ENCODE results near the gene NGEF. TPM values are rescaled to one million over a fixed set of nuclear protein-coding genes. Genes with fewer than 3 reads are reported as not detected.
A peak's percentile ranks its signal among the peaks of the same experiment; 100 is the strongest.

NGEF gene
- total RNA-seq, 2 donors from 2014 or later, result 34.4 to 41.4 TPM

DNA sequence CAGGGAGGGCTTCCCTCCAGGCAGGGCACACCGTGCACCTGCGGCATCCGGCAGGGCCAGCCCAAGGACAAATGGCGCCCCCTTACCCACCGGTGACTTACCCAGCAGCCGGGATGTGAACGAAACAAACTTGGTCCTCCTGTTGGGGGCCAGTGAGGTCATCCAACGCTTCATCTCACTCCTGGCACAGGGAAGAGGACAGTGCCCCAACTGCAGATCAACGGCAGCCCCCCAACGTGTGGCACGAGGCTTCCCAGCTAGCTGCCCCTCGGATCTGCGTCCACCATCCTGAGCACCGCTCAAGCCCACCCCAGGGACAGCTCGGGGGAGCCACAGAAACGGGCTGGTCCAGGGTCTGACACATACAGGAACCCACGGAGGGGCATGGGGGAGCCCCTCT, 131.0 kb downstream of the NGEF start:
- intact Hi-C loops (cut with DNase I, micrococcal nuclease), result no loop called here
- DNase-seq (no peak), ATAC-seq (no peak)

DNA sequence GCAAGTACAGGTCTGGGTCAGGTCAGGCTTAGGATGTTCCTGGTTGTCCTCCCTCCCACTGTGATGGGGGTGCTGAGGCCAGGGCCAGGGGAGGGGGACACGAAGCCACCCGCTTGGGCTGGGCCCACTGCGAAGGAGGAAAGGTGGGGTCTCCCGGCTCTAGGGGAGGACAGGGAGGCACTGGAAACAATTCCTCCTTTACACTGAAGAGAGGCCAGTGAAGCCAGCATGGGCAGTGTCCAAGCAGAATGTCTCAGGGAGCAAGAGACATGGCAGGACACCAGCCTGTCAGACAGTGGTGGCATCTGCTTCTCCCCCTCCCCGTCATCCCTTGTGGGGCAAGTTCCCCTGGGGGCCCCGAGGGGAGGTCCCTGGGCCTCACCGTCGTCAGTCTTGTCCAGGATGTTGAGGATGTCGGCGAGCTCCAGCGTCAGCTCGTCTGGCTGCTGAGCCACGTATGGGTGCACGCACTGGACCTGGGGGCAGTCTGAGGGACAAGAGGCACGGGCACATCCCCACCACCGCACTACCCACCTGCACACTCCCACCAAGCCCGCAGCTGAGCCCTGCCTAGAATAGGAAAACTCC, 132.2 kb downstream of the NGEF start:
- no peak for ATAC-seq
- intact Hi-C loops (cut with DNase I, micrococcal nuclease), result no loop called here
- no peak for DNase-seq

DNA sequence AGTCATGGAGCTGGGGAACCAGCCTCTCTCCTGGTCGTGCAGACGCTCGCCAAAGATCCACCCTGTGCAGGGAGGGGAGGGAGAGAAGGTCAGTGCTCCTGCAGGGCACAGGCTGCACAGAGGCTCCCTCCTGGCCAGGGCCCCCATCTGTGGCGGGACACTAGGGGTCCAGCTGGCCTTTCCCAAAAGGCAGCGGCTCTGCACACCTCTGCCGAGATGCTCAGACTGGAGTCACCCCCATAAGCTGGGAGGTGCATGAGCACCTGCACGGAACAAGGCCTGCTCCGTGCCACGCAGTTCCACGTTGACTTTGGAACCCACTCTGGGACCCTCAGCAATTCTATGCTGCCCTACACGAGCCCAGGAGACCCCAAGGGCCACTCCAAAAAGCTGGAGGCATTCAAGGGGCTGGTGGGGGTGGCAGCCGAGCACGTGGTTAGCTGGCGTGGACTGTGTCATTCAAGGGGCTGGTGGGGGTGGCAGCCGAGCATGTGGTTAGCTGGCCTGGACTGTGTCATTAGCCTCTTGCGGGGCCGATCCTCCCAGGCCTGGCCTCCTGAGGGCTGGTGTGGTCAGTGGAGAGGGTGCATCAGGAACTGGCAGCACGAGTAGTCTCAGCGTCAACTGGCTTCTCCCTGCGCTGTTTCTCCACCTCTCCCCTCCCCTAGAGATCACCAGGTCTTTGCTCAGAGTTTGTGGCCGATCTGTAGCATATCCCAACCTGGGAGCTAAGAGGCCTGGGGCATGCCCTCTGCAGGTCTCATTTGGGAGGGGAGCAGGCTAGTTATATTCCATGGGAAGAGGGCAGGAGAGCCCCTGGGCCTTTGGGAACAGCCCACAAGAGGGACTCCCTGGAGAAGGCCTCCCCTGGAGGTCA, 133.2 kb downstream of the NGEF start:
- intact Hi-C loops (cut with DNase I, micrococcal nuclease), result no loop called here
- ATAC-seq, result no peak

DNA sequence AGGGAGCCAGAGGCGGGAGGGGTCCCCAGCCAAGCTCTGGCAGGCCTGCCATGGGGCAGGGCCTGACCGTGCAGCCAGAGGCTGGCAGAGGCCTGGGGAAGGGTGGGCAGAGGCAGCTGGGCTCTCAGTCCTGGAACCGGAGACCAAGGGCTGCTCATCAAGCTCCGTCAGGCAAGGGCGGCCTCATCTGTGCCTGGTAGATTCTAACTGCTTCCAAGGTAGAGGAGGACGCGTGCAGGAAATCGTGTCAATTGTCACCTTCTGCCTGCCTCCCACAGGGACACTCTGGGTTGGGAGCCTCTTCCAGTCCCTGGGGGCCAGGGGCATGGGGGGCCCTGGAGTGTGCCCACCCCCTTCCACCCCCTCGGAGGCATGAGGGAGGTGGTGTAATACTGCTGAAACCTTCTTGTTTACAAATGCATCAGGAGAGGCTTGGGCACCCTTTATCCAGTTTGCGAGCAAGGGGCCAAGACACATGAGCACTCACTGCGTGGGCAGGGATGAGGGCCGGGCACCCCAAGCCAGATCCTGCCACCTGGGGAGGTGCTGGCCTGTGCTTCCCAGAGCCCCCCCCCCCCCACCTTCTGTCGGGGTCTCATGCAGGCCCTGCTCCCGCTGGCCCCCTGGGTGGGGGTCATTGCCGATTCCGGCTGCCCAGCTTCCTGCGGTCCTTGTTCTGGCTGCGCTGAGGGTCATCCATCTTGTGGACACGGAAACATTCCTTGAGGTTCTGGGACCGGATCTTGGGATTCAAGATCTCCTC, 134.0 kb downstream of the NGEF start:
- ATAC-seq (no peak), DNase-seq (no peak)
- intact Hi-C loops (cut with DNase I, micrococcal nuclease), result no loop called here

More for the DNA sequence above, 133.2 kb downstream of the NGEF start:
- no peak for DNase-seq

DNA sequence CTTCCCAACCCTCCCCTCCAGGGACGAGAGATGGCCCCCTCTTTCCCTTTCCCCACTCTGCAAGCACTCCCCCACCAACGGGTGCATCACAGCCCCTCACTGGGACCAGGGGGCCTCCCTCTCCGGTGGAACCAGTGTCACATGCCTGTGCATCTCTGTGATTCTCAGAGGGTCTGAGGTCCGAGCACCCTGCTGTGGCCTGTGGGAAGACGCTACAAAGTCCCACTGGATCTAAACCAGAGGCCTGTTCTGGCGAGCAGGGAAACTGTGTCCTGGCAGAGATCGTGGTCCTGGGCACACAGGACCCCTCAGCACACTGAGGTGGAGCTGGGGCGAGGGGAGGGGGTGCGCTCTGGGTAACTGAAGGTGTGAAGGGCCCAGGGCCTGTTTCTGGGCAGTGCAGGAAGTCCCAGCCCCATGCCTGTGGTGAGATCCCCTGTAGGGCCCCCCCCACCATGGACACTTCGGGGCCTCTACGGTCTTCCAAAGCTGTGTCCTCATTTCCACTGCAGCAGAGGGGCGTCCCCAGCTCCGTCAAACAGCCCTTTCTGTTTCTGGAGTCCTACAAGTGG, 135.0 kb downstream of the NGEF start:
- intact Hi-C loops (cut with DNase I, micrococcal nuclease), result no loop called here
- ATAC-seq (no peak), DNase-seq (no peak)

DNA sequence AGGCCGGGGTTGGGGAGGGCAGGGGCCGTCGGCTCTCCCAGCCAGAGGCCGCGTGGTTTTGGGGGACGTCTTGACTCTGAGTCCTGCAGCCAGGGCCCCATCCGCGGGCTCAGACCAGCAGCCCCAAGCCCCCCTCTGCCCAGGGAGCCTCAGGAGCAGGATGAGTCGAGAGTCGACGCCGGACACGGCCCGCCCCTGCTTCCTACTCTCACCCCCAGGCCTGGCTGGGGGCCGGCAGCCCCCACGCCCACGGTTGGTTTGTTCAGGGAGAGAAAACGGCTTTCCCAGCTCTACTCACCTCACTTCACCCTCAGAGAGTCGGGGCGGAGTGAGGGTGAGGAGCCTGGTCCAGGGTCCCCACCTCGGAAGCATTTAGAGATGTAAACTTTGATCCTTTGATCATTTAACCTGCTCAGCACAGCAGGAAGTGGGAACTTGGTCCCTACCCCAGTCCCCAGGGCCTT, 136.0 kb downstream of the NGEF start:
- ATAC-seq, result peak; percentile 32
- DNase-seq, result peak in 1 of 2 donors; percentile 35
- intact Hi-C loops (cut with DNase I, micrococcal nuclease), result no loop called here

DNA sequence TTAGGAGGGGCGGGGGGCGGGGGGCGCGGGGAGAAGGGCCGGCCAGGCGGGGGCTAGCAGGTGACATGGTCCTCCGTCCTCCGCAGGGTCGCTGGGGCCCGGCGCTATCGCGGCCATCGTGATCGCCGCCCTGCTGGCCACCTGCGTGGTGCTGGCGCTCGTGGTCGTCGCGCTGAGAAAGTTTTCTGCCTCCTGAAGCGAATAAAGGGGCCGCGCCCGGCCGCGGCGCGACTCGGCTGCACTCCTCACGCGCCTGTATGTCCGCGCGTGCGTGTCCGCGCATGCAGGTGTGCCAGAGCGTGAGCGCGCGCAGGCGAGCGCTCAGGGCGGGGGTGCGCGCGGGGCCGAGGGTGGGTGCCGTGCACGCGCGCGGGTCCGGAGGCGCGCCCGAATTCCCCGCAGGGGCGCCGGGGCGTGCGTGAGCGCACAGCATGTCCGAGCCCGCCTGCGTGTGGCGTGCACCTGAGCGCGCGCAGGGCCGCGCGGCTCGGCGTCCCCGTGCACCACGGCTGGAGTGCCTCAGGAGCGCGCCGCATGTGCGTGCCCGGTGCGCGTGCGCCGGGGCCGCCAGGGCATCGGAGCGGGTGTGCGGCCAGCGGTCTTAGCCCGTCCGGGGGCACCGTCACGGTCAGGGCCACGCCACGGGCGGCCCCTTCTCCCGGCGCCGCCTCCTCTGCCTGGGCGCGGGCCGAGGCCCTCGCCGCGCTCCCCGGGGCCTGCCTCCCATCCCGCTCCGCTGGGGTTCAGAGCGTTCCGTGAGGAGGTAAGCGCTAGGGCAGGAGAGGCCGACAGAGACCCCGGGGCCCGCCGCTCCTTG, 136.7 kb downstream of the NGEF start:
- intact Hi-C loops (cut with DNase I, micrococcal nuclease), result no loop called here
- DNase-seq, result peak; percentile 50 to 74
- peak; percentile 65 for ATAC-seq

DNA sequence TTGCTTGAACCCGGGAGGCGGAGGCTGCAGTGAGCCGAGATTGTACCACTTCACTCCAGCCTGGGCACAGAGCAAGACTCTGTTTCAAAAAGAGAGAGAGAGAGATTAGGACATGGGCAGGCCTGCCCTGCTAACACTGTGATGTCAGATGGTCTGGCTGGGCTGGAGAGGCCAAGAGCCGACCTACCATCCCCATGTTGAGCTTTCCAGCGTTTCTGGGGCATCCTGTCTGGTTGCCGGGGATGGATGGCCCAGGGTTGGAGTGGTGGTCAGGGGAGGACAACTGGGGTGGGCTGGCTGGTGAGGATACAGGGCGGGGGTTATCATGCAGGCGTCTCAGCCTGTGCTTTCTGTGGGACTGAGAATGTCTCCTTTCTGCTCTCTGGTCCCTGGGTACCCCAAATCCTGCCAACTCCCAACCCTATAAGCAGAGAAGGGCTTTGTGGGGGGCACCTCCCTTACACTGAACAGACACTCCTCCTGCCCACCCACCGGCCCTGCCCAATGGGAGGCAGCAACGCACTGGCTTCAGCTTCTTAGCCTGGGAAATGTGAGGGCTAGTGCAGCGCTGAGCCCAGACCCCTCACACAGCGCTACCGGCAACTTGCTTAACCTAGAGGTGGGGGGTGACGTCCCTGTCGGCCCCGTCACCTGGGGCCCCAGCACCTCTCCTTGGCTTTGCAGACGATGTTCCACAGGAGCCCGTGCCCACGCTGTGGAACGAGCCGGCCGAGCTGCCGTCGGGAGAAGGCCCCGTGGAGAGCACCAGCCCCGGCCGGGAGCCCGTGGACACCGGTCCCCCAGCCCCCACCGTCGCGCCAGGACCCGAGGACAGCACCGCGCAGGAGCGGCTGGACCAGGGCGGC, 137.6 kb downstream of the NGEF start:
- intact Hi-C loops (cut with DNase I, micrococcal nuclease), result no loop called here
- ATAC-seq (peak; percentile 28), DNase-seq (peak in 1 of 2 donors; percentile 58)

DNA sequence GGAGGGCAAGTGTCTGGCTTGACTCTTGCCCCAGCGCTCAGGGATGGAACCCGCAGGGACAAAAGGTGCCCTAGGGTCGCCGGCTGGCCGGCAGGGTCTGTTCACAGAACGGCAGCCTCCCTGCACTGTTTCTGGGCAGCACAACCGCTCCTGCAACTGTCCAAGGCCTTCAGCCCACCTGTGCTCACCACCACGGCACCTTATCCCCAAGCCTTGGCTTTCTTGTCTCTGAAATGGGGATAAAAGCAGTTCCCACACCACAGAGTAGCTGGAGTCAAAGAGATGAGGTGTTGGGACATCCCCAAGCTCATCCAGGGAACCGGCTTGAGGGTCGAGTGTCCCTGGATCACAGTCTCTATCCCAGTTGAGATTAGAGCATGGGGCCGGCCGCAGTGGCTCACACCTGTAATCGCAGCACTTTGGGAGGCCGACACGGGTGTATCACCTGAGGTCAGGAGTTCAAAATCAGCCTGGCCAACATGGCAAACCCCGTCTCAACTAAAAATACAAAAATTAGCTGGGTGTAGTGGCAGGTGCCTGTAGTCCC, 138.3 kb downstream of the NGEF start:
- no peak for DNase-seq
- intact Hi-C loops (cut with DNase I, micrococcal nuclease), result no loop called here
- no peak for ATAC-seq

DNA sequence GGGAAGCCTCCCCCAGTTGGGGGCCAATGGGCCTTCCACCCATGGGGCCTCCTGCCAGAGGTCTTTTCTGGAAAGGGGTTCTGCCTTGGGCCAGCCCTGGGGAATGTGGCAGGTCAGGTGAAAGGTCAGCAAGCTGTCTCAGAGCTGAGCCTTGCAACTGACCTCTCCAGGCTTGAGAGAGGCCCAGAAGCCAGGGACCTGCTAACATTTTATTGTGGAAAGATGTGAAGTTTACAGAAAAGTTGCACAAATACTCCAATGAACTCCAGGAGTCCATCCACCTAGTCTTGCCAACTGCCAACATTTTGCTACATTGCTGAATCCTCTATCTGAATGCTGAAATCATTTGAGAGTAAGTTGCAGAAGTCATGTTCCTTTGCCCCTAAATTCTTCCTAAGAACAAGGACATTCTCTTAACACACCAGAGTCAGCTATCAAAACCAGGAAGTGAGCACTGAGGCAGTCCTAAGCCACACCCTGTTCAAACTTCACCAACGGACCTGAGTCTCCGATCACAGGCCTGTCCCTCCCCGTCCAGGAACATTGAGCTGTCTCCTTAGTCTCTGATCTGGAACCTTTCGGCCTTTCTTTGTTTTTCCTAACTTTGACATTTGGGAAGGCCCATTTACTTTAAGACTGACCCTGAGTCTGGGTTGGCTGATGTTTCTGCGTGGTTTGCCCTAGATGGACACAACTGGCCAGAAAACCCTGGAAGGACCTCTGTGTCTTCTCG, 139.0 kb downstream of the NGEF start:
- intact Hi-C loops (cut with DNase I, micrococcal nuclease), result no loop called here
- DNase-seq (peak; percentile 86), ATAC-seq (peak; percentile 68)

DNA sequence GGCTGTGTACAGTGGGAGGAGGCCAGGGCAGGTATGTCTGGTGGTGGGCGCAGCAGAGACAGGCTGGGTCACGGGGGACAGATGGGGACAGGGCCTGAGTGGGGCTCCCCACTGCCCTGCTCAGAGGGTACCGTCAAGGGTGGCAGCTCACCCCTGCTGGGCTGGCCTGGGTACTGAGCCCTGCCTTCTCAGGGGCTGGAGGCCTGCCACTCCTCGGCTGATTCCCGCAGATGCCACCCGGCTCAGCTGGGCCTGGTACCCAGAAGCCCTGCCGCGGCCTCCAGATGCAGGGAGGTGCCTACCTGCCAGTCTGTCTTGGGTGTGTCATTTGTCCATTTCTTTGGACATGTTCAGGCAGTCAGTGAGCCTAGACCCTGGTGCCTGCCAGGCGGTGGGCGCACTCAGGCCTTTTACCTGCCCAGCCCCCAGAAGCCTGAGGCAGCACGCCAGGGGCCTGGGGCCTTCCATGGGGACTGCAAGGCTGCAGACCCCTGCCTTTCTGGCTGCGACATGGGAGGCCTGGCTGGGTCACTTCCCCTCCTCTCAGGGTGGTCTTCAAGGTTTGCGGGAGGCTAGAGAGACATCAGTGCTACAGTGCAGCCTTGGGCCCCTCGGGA, 139.7 kb downstream of the NGEF start:
- intact Hi-C loops (cut with DNase I, micrococcal nuclease), result no loop called here
- DNase-seq (peak in 1 of 2 donors; percentile 43), ATAC-seq (peak; percentile 5)

DNA sequence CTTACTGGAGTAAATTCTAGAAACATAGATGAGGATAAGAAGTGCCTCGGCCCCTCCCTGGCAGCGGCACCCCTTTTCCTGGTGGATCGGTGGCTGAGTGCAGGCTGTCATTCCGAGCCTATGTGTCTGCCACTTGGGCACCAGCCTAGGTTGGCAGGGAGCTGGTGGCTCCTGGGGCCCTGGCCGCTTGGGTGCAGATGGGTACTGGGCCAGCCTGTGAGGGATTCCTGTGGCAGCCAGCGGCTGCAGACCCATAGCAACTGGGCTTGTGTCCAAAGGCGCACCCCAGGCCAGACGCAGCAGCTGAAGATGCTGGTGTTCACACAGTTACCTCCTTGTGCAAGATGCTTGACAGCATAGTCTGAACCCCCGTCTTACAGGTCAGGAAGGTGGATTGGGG, 140.2 kb downstream of the NGEF start:
- no peak for DNase-seq
- no peak for ATAC-seq
- intact Hi-C loops (cut with DNase I, micrococcal nuclease), result no loop called here

DNA sequence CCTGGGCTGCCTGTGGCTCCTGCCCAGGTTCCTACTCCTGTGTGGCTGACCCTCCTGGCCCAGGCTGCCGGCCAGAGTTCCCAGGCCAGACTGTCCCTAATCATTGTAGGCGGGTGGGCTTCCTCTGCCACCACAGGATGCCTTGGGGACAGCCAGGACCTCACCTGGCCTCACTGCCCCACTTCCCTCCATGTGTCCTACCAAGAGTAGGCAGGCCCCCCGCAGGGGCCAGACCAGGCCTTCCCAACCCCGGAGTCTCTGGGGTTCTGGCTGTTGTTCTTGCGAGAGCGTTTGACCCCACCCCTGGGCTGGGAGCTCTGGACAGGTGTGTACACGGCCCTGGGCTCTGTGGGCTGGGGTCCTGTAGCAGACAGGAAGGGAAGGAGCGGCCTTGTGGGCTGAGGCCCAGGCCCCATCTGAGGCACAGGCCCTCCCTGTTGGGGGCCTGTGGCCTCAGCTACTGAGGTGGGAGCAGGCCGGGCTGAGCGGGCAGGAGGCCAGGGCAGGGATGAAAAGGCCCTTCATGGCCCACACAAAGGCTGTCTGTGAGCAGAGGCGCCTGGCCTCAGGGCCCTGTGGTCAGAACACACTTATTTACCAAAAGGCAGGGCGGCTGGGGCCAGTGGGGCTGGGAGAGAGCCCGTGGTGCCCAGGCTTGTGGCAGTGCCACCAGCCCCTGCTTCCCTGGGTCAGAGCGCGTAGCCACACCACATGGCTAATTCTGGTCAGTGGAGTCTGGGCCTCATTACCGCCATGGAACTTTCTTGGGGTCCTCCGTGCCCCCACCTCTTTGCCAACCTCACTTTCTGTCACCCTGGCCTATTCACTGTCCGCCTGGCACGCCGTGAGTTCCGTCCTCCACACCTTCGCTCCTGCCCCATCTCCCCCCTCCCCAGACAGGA, 141.0 kb downstream of the NGEF start:
- ATAC-seq (no peak), DNase-seq (no peak)
- intact Hi-C loops (cut with DNase I, micrococcal nuclease), result no loop called here

DNA sequence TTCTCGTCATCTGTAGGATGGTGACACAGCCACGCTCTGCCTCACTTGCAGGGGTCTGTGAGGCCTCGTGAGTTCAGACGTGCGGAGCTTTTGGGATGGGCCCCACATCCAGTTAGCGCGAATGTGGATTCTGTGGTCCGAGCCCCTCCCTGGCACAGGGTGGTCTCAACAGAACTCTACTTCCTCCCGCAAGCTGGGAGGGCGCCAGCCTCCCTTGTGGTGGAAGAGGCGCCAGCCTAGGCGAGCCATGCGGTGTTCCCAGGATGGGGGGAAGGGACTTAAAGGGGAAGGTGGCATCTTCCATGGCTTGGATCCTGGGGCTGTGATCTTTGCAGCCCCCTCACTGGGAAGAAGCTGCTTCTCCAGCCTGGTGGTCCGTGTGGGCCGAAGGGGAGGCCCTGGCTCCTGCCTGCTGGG, 141.6 kb downstream of the NGEF start:
- intact Hi-C loops (cut with DNase I, micrococcal nuclease), result no loop called here
- ATAC-seq (no peak), DNase-seq (no peak)

DNA sequence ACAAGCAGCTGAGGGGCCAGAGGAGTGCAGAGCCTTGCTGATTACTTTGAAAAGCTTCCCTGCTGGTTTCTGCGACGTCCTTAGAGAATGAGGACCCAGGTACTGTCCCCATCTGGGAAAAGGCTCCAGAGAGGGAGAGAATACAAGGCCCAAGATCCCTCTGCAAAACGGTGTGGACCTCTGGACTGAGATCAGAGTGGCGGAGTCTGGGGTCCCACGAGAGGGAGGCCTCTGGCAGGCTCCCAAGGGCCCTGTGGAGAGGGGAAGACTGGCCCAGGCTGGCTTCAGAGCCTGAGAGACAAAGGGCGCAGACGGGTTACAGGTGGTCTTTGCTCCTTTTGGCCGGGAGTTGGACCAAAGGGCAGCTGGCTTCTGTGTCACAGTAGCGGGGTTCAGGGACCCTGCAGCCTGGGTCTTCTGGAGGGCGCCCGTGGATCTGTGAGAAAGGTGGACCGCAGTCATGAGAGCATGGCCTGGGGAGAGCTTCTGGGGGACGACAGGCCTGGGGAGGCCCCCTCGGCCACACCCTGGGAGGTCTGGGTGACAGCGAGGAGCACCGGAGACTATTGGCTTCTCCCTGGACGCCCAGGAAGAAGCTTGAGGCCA, 142.2 kb downstream of the NGEF start:
- DNase-seq, result no peak
- ATAC-seq, result no peak
- intact Hi-C loops (cut with DNase I, micrococcal nuclease), result no loop called here

Data from left colon (tissue), 2 donors.